Measurements from ENCODE around the gene LRP1-AS. TPM values are rescaled to one million over a fixed set of nuclear protein-coding genes. Genes with fewer than 3 reads are reported as not detected.

LRP1-AS gene
- total RNA-seq, result not detected in 2 replicates

DNA sequence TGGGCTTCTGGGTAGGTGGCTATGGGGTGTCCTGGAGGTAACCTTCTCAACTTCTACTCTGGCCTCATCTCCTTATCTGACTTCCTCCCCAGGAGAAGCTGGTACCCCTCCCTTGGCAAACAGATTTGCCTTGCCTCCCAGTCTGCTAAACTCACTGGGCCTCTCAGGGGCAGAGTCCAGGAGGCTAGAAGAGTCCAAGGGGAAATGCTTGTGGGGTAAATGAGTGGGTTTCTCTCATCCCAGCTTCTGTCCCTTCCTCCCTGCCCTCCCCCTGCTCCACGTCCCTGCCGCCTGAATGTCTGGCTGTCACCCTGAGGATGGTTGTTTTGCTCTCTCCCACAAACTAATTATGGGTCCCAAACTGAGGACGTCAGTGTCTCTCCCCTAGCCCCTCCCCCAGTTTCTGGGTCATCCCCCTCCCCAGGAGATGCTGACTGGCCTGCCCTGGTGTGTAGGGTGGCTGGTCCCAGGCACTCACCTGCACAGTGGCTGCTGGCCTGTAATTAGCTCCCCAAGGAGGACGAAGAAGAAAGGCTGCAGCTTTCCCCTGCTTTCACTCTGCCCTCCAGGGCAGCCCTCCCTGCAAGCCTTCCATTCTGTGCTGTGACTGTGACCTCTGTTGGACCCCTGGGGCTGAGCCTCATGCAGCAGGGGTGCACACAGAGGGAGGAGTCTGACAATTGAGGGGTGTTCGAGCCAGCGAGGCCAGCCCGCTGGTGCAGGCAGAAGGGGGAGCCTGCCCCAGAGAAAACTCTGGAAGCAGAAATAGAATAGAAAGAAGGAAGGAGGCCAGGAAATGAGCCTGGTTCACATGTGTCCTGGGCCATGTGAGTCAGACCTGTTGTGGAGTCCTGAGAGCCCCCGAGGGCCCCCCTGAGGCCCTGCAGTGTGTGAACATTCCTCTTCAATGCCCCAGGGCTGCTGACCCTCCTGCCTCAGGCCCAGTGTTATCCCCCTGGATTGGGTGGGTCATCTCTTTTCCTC is at the start of gene LRP1-AS:
TSS of gene LRP1-AS (minus strand) at position 659 of the 984 bp plus-strand sequence.

DNA sequence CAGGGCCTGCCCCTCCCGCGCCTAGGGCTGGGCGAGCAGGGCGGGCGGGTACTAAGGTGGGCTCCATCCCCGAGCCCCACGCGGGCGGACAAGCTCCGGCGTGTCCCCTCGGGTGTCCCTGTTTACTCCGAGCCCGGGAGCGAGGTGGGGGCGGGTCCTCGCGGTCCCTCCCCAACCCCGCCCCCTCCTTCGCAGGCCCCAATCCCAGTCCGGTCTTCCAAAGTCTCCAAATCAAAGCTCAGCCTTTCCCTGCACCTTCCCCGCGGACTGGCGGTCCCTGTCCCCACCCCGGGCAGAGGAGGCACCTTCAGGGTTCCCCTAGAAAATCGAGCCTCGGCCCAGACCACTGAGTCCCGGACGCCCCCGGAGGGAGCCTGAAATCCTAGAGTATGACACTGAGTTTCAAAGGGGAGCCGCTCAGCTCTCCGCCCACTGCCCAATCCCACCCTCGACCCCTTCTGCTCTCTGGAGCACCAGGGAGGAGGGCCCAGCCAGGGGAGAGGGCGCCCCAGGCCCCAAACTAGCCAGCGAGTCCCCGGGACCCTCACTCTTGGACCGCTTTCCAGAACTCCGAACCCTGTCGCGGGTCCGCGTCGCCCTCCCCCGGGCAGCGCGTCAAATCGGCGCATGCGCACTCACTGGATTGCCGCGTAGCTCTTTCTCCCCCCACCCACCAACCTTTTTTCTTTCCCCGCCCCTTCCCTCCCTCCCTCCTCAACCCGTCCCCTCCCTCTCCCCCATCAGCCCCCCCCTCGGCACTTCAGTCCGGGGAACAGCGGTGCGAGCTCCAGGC is 19.5 kb downstream of the LRP1-AS start, which contains the start of gene LRP1:
TSS of gene LRP1 (plus strand) at position 758 of the 793 bp plus-strand sequence. CDS start 482 bp downstream, outside the sequence.

DNA sequence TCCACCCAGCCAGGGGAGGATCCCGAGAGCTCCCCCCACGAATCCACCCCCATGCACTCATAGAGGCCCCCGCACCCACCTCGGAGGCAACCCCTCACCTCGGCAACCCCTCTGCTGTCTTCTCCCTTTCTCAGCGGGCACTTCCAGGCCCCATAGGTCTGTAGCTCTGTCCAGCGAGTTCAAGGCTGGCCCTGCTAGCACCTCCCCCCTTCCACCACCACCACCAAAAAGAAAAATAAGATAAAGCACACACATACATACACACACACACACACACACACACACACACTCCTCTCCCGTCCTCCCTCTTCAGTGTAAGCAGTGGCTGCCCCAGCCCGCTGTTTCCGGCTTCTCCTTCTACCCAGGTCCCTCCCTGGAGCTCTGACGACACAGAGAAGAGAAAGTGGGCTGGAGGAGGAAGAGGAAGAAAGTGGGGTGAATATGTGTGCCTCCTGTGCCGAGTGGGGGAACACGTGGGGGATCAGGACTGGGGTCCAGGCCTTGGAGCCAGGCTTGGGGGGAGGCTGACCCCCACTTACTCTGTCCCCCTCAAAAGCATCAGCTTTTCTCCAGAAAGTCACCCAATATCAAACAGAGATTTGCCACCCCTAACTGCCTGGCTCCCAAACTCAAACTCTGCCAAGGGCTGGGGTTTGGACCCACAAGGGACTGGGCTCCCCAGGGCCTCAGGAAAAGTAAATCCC is 36.2 kb downstream of the LRP1-AS start, which contains the start of gene STAT6:
TSS of gene STAT6 (minus strand) at position 332 of the 704 bp plus-strand sequence. CDS start 3,084 bp downstream, outside the sequence.

Other genes with a start within 250 kb of the LRP1-AS start
- gene SDR9C7, start 213.2 kb downstream of the LRP1-AS start, total RNA-seq, result not detected in 2 replicates
- gene RDH16, start 190.0 kb downstream of the LRP1-AS start, total RNA-seq, result under 0.01 TPM in 1 of 2 replicates, not detected in the other
- 2.8 and 3.4 TPM in 2 replicates for gene ZBTB39, start 141.1 kb downstream of the LRP1-AS start, total RNA-seq
- gene TAC3, start 131.1 kb downstream of the LRP1-AS start, total RNA-seq, result 0.34 TPM in 1 of 2 replicates, not detected in the other
- not detected in 2 replicates for gene MYO1A, start 97.5 kb downstream of the LRP1-AS start, total RNA-seq
- gene NEMP1, start 68.8 kb downstream of the LRP1-AS start, total RNA-seq, result 9.5 and 11.4 TPM in 2 replicates
- 45.7 and 49.2 TPM in 2 replicates for gene NAB2, start 58.5 kb downstream of the LRP1-AS start, total RNA-seq
- 64.7 and 73.6 TPM in 2 replicates for gene STAT6, start 36.3 kb downstream of the LRP1-AS start, total RNA-seq
- gene LRP1, start 19.1 kb downstream of the LRP1-AS start, total RNA-seq, result 29.8 and 32.9 TPM in 2 replicates
- 0.50 and 1.5 TPM in 2 replicates for gene NXPH4, start 69.2 kb upstream of the LRP1-AS start, total RNA-seq
- gene SHMT2, start 82.1 kb upstream of the LRP1-AS start, total RNA-seq, result 293 and 322 TPM in 2 replicates
- gene STAC3, start 103.6 kb upstream of the LRP1-AS start, total RNA-seq, result 0.50 and 0.59 TPM in 2 replicates

Measured in bronchus fibroblast of lung (primary cell).